GM21737 (cell line): ENCODE measurements around the gene ZNF710.
"Not testable (repeated sequence)": the region's sequence is repeated elsewhere in the genome, so short reads cannot be mapped to it uniquely, and the experiment has no call there.

Source experiments
- ATAC-seq: cut with Tn5 transposase; IDR thresholded peaks from one replicate; pipeline ENCODE4 v1.9.1; 2021; ENCODE audit warnings: mild to moderate bottlenecking, moderate library complexity; ENCODE audit not compliant: unreplicated experiment

ZNF710 gene

GRCh38 chr15:90101130-90101968 lies 100.2 kb downstream of the ZNF710 start:
- no peak for ATAC-seq

DNA sequence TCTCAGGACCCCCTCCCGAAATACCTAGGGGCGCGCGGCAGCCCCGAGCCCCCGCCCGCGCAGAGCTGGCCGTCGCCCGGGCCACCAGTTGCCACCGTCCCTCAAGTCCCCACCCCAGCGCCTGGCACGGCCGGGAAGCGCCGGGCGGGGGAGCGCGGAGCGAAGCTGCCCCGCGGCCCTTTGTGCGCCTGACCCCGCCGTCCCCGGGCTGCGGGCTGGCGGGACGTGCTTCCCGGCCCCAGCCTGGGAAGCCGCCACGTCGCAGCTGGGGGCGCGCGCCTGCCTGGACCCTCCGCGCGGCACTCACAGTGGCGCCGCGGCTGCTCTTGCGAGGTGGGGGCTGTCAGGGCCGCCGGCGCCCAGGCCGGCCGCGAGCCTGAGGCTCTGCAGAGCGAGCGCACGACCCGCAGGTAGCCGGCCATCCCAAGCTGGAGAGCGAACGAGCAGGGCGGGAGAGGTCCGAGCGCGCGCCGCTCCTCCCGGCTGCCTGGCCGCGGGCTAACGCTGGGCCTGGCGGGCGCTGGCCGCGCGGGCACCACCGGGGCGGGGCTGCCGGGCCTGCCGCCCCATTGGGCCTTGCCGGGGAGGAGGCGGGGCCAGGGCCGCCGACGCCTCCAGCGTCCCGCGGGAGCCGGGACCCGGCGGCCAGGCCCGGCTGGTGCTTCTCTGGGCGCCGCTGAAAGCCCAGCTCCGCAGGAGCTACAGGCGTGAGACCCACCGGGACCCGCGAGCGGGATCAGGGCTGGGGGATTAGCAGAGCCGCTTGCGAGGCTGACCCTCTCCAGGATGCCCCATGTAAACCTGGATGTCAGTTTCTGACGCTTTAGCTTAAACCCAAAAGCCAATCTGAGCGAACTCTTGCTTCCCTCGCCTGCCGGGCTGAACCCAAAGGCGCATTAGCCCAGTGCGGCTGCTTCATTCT lies 101.1 kb downstream of the ZNF710 start, which contains the start of gene IDH2:
Gene IDH2, minus strand, starts transcription at position 500 of the 922 bp plus-strand sequence. Its CDS starts 78 bp downstream, at position 422.
- peak; percentile 63 for ATAC-seq

DNA sequence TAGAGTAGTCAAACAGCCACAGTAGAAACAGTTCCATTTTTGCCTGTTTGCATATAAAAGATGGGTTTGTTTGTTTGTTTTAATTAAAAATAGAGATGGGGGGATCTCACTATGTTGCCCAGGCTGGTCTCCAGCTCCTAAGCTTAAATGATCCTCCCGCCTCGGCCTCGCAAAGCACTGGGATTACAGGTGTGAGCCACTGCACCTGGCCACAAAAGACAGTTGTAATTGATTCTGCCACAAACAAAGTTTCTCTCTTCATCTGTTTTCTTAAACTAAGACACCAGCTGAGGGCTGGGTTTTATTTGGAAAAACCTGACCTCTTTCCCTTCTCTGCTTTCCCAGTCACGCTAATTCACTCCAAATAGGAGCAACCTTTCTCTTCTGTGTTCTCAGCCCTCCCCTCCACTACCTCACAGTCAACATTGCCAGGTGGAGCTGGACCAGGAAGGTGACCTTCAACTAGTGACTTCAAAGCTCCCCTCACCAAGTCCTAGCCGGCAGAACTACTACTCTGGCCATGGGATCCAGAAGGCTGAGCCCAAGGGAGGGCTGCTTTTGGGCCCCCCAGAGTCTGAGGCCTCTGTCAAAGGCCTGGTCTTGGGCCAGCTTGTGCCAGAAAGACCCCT lies 102.7 kb downstream of the ZNF710 start:
- no peak for ATAC-seq

DNA sequence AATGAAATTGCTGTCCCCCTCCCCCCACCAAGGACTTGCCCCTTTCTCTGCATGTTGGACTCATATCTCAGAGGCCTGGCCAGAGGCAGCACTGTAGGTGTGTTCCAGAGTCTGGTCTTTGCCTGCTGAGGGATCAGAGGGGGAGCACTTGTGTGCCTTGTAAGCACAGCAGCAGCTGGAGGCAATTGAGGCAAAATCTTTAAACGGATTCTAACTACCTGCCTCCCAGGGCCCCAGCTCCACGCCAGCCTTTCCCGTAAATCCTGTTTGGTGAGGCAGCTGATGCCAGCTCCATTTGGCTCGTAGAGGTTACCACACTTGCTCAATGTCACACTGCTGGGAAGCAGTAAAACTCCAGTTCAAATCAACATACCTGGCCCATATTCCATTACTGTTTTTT lies 103.4 kb downstream of the ZNF710 start:
- ATAC-seq: no peak

- ATAC-seq: no peak
These were observed 104.4 kb downstream of the ZNF710 start for GRCh38 chr15:90105521-90105920.

GRCh38 chr15:90106522-90107117 lies 105.5 kb downstream of the ZNF710 start:
- no peak for ATAC-seq

GRCh38 chr15:90108038-90108437 lies 106.9 kb downstream of the ZNF710 start:
- not testable (repeated sequence) for ATAC-seq

DNA sequence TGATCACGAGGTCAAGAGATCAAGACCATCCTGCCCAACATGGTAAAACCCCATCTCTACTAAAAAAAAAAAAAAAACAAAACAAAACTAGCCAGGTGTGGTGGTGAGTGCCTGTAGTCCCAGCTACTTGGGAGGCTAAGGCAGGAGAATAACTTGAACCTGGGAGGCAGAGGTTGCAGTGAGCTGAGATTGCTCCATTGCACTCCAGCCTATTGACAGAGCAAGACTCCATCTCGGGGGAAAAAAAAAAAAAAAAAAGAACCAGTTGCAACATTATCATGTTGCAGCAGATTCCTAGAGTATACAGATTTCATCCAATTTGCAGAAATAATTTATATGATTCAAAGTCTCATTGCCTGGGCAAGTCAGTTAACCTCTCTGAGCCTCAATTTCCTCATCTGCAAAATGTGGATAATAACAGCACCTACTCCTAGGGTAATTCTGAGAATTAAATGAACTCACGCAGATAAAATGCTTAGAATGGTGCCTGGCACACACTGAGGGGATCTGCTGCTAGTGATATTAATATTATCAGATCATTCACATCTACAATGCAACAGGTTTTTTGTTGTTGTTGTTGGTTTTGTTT lies 108.1 kb downstream of the ZNF710 start:
- ATAC-seq: not testable (repeated sequence)

- no peak for ATAC-seq
These were observed 112.0 kb downstream of the ZNF710 start for GRCh38 chr15:90113166-90113565.

- no peak for ATAC-seq
These were observed 113.4 kb downstream of the ZNF710 start for GRCh38 chr15:90114451-90114901.

- no peak for ATAC-seq
These were observed 114.7 kb downstream of the ZNF710 start for GRCh38 chr15:90115783-90116182.

- no peak for ATAC-seq
These were observed 118.2 kb downstream of the ZNF710 start for GRCh38 chr15:90119367-90119766.

DNA sequence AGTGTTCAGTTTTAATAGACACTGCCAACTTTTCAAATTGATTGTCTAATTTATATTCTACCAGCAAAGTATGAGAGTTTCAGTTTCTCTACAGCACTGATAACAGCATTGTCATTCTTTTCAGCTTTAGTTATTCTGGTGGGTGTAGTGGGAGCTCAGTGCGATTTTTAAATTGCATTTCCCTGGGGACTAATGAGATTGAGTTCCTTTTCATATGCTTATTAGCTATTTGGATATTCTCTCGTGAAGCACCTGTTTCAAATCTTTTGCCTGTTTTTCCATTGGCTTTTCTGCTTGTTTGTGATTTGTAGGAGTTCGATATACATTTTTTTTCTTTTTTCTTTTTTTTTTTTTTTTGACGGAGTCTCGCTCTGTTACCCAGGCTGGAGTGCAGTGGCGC lies 120.0 kb downstream of the ZNF710 start:
- ATAC-seq: no peak

GRCh38 chr15:90124507-90124906 lies 123.4 kb downstream of the ZNF710 start:
- no peak for ATAC-seq

- ATAC-seq: no peak
These were observed 124.9 kb downstream of the ZNF710 start for GRCh38 chr15:90126022-90126421.

GRCh38 chr15:90126596-90127435 lies 125.7 kb downstream of the ZNF710 start:
- ATAC-seq: no peak

DNA sequence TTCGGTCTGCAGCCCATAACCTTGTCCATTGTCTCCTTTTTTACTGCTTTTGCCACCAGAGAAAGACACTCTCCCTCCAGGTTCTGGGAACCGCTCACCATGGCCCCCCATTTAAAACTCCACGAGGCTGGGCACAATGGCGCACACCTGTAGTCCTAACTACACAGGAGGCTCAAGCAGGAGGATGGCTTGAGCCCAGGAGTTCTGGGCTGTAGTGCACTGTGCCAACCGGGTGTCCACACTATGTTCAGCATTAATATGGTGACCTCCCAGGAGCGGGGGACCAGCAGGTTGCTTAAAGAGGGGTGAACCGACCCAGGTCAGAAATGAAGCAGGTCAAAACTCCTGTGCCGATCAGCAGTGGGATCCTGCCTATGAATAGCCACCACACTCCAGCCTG lies 129.2 kb downstream of the ZNF710 start:
- ATAC-seq: no peak
